ENCODE data around the gene DAW1. TPM values are rescaled to one million over a fixed set of nuclear protein-coding genes. Genes with fewer than 3 reads are reported as not detected.

DAW1 gene
- total and polyA plus RNA-seq, 2 of the 4 experiments (the other 2 are of a cell fraction) = 0.86 to 1.4 TPM

DNA sequence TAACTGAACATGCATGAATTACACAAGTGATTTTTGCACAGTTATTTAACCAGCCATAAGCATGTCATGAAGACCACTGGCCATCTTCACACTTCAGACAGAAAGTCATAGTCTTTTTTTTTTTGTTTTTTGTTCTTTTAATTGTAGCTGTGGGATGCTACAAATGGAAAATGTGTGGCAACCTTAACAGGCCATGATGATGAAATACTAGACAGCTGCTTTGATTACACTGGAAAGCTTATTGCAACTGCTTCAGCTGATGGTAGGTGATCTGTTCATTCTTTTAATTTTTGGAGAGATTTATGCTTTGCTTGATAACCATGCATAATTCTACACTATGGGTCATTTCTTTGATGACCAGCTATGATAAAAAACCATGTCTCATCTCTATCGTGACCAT is 35.6 kb downstream of the DAW1 start:
- DNase-seq (no peak), ATAC-seq (ENCODE audit: low read depth) (no peak)
- Histone ChIP-seq H3K4me3 (ENCODE audit: insufficient read depth, low read depth, low read length) (no peak overlapping the region), H2BK5ac (ENCODE audit: low read depth, low read length, poor library complexity, severe bottlenecking) (no peak overlapping the region), H3K9me3 (ENCODE audit: control insufficient read depth, insufficient read depth, low read length) (no peaks in the 10 kb centered on the region), H2BK120ac (ENCODE audit: low read depth, low read length) (no peak overlapping the region), H3K14ac (replicated peaks; ENCODE audit: low read depth, low read length) (no peak overlapping the region), H3K27ac (ENCODE audit: insufficient read depth, low read length) (no peak overlapping the region), H3K56ac (ENCODE audit: extremely low read depth, insufficient read depth, low read length) (no peak overlapping the region), H3K4me1 (ENCODE audit: control insufficient read depth, insufficient read depth, low read length) (no peaks in the 10 kb centered on the region), H3K4ac (ENCODE audit: low read depth, low read length) (no peak overlapping the region), H4K5ac (ENCODE audit: low read depth, low read length) (no peak overlapping the region), H3K18ac (ENCODE audit: low read depth, low read length) (no peak overlapping the region), H2AFZ (replicated peaks; ENCODE audit: low read length, poor library complexity) (no peak overlapping the region), H4K8ac (ENCODE audit: low read depth in 2 of 2, low read length in 2 of 2) (no peak overlapping the region), H4K20me1 (ENCODE audit: insufficient read depth, low read length) (no peaks in the 10 kb centered on the region), H3K23ac (ENCODE audit: low read depth, low read length) (no peak overlapping the region), H4K91ac (ENCODE audit: insufficient read depth, low read depth, low read length) (no peak overlapping the region), H3K4me2 (ENCODE audit: low read depth, low read length) (no peak overlapping the region), H2BK15ac (ENCODE audit: low read depth, low read length) (no peak overlapping the region), H2AK5ac (ENCODE audit: low read depth, low read length) (no peak overlapping the region), H3K79me1 (ENCODE audit: low read depth in 1 of 2, low read length in 2 of 2) (no peaks in the 10 kb centered on the region), H3K36me3 (ENCODE audit: control insufficient read depth, insufficient read depth, low read length) (no peaks in the 10 kb centered on the region), H2AK9ac (replicated peaks; ENCODE audit: low read depth, low read length, poor library complexity) (no peak overlapping the region), H2BK20ac (ENCODE audit: low read depth, low read length) (no peak overlapping the region), H3K9me1 (ENCODE audit: insufficient read depth, low read length) (no peaks in the 10 kb centered on the region), H3K27me3 (ENCODE audit: control insufficient read depth, insufficient read depth, low read length) (no peaks in the 10 kb centered on the region), H3K9ac (ENCODE audit: low read depth, low read length) (no peak overlapping the region)
- no TSS peak for BruUV-seq (replicated peaks)
- in situ Hi-C loops (cut with MboI; ENCODE audit: low sequenced_read_pairs) = loop anchor here (25.0 kb wide), 1 partner anchor 1680 kb away; no protein-coding TSS in a partner anchor
- ChIA-PET POLR2A (ENCODE audit: unreplicated experiment) (no interaction called here), CTCF (interaction anchor here (0.7 kb wide), 1 partner anchor 9 kb away, joined by 3 read pairs; no protein-coding TSS in a partner anchor)
- no CpG with 5 or more reads among the region's 1 CpG for WGBS, 2 experiments (ENCODE audit: extremely low coverage in 2 of 2, insufficient read length in 1 of 2)
- no peak for TF ChIP-seq RAD21 (IDR thresholded peaks at IDR 0.05; ENCODE audit: low read length)
- TF ChIP-seq RCOR1 (IDR thresholded peaks at IDR 0.05; ENCODE audit: insufficient replicate concordance, low read length) = no peak
- no peak for TF ChIP-seq BHLHE40 (IDR thresholded peaks at IDR 0.05; ENCODE audit: low read depth, low read length)
- TF ChIP-seq POLR2A (IDR thresholded peaks at IDR 0.05; ENCODE audit: low read depth, low read length) = no peak
- no peak for TF ChIP-seq RFX5 (IDR thresholded peaks at IDR 0.05; ENCODE audit: low read depth, low read length)
- TF ChIP-seq, protein P1, sequence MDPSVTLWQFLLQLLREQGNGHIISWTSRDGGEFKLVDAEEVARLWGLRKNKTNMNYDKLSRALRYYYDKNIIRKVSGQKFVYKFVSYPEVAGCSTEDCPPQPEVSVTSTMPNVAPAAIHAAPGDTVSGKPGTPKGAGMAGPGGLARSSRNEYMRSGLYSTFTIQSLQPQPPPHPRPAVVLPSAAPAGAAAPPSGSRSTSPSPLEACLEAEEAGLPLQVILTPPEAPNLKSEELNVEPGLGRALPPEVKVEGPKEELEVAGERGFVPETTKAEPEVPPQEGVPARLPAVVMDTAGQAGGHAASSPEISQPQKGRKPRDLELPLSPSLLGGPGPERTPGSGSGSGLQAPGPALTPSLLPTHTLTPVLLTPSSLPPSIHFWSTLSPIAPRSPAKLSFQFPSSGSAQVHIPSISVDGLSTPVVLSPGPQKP (IDR thresholded peaks at IDR 0.05; ENCODE audit: borderline replicate concordance, low read depth, low read length) = no peak
- no peak for TF ChIP-seq NFE2L2 (IDR thresholded peaks at IDR 0.05; ENCODE audit: low read depth, low read length)
- TF ChIP-seq, protein P2, sequence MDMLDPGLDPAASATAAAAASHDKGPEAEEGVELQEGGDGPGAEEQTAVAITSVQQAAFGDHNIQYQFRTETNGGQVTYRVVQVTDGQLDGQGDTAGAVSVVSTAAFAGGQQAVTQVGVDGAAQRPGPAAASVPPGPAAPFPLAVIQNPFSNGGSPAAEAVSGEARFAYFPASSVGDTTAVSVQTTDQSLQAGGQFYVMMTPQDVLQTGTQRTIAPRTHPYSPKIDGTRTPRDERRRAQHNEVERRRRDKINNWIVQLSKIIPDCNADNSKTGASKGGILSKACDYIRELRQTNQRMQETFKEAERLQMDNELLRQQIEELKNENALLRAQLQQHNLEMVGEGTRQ (IDR thresholded peaks at IDR 0.05; ENCODE audit: low read depth, low read length) = no peak
- TF ChIP-seq MAFK (IDR thresholded peaks at IDR 0.05; ENCODE audit: low read depth, low read length) = no peak
- TF ChIP-seq MAZ (IDR thresholded peaks at IDR 0.05; ENCODE audit: borderline replicate concordance, low read depth, low read length) = no peak
- TF ChIP-seq, protein P3, sequence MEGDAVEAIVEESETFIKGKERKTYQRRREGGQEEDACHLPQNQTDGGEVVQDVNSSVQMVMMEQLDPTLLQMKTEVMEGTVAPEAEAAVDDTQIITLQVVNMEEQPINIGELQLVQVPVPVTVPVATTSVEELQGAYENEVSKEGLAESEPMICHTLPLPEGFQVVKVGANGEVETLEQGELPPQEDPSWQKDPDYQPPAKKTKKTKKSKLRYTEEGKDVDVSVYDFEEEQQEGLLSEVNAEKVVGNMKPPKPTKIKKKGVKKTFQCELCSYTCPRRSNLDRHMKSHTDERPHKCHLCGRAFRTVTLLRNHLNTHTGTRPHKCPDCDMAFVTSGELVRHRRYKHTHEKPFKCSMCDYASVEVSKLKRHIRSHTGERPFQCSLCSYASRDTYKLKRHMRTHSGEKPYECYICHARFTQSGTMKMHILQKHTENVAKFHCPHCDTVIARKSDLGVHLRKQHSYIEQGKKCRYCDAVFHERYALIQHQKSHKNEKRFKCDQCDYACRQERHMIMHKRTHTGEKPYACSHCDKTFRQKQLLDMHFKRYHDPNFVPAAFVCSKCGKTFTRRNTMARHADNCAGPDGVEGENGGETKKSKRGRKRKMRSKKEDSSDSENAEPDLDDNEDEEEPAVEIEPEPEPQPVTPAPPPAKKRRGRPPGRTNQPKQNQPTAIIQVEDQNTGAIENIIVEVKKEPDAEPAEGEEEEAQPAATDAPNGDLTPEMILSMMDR (conservative IDR thresholded peaks at IDR 0.05; ENCODE audit: low read depth, low read length) = no peak
- dilution Hi-C loops (cut with HindIII; ENCODE audit: low sequenced_read_pairs, unreplicated experiment) = no loop called here
- intact Hi-C loops (cut with micrococcal nuclease) = no loop called here

All from IMR-90 (cell line).